Common myeloid progenitor, CD34-positive (primary cell): ENCODE data around the gene LIN28B.

ENCODE experiments used
- CTCF ChIA-PET: fragments of 350-600 bp; sonication (Branson Sonifier 250); formaldehyde crosslinking; loops from one replicate; lab custom pipeline; 2021; ENCODE audit warnings: antibody characterized with exemption; lab: Charles Lee
- POLR2A ChIA-PET: fragments of 350-600 bp; sonication (Branson Sonifier 250); formaldehyde crosslinking; loops from one replicate; lab custom pipeline; 2021; ENCODE audit warnings: antibody characterized with exemption; lab: Charles Lee
- DNase-seq, 3 donors: peaks; one replicate each; pipeline versions ENCODE4 v3.0.0 to v3.0.0-alpha.2; 2013
- H3K27ac ChIP-seq, 2 experiments: 1 replicate in 1 of 2; 2 replicates in 1 of 2; pipeline ENCODE4 v1.7.0; 2013; ENCODE audit warnings: inconsistent platforms in 2 of 2, low read length in 2 of 2, mild to moderate bottlenecking in 2 of 2, low read depth in 1 of 2, moderate library complexity in 1 of 2; ENCODE audit not compliant: severe bottlenecking in 2 of 2, insufficient read depth in 1 of 2, poor library complexity in 1 of 2
- H3K27me3 ChIP-seq, 5 experiments: replicated peaks in 2 of 5; 1 replicate in 3 of 5; 2 replicates in 2 of 5; pipeline versions ENCODE4 v1.6.1 to v1.7.0; 2013; ENCODE audit warnings: low read length in 4 of 5, mild to moderate bottlenecking in 2 of 5, moderate library complexity in 2 of 5, inconsistent platforms in 1 of 5; ENCODE audit not compliant: insufficient read depth in 5 of 5, control insufficient read depth in 4 of 5
- H3K36me3 ChIP-seq, 4 experiments: 1 replicate in 2 of 4; 2 replicates in 2 of 4; pipeline versions ENCODE4 v1.6.1 to v1.7.0; 2013; ENCODE audit warnings: low read length in 3 of 4, control low read depth in 1 of 4, mild to moderate bottlenecking in 1 of 4; ENCODE audit not compliant: control insufficient read depth in 4 of 4, insufficient read depth in 4 of 4
- H3K4me1 ChIP-seq, 4 experiments: 1 replicate in 3 of 4; 2 replicates in 1 of 4; pipeline versions ENCODE4 v1.6.1 to v1.7.1; 2013; ENCODE audit warnings: low read length in 3 of 4, mild to moderate bottlenecking in 3 of 4, control low read depth in 1 of 4, inconsistent platforms in 1 of 4, moderate library complexity in 1 of 4; ENCODE audit not compliant: control insufficient read depth in 4 of 4, insufficient read depth in 4 of 4; ENCODE audit errors: control extremely low read depth in 1 of 4
- H3K4me3 ChIP-seq, 7 experiments: 1 replicate in 4 of 7; 2 replicates in 3 of 7; pipeline versions ENCODE4 v1.5.1 to v1.7.0; 2013; ENCODE audit warnings: mild to moderate bottlenecking in 7 of 7, low read length in 6 of 7, moderate library complexity in 6 of 7, inconsistent platforms in 2 of 7, low read depth in 2 of 7, control low read depth in 1 of 7; ENCODE audit not compliant: insufficient read depth in 4 of 7, control insufficient read depth in 1 of 7; ENCODE audit errors: extremely low read depth in 1 of 7
- H3K9me3 ChIP-seq, 5 experiments: 1 replicate in 4 of 5; 2 replicates in 1 of 5; pipeline versions ENCODE4 v1.6.1 to v1.7.1; 2013; ENCODE audit warnings: low read length in 4 of 5, mild to moderate bottlenecking in 2 of 5, inconsistent platforms in 1 of 5, low read depth in 1 of 5, moderate library complexity in 1 of 5; ENCODE audit not compliant: control insufficient read depth in 4 of 5, insufficient read depth in 2 of 5; ENCODE audit errors: control extremely low read depth in 1 of 5
- WGBS: methylation state at CpG from one replicate; pipeline ENCODE4 v1.1.5; 2013; ENCODE audit not compliant: insufficient coverage; 5-methylcytosine and 5-hydroxymethylcytosine counted together

LIN28B gene

GRCh38 chr6:105122717-105123116 is 165.8 kb downstream of the LIN28B start:
- CTCF ChIA-PET: no interaction called here
- Histone ChIP-seq H3K9me3 (no peaks in the 10 kb centered on the region), H3K4me3 (no peak overlapping the region), H3K27ac (no peak overlapping the region), H3K4me1 (no peaks in the 10 kb centered on the region), H3K36me3 (no peaks in the 10 kb centered on the region), H3K27me3 (peaks cover 0 to 3% (median 0%) of the 10 kb centered on the region in 5 experiments)
- DNase-seq: no peak
- POLR2A ChIA-PET: no interaction called here
- WGBS: 60% methylated on average over 3 of the region's 6 CpGs
